PC-3 (cell line): ENCODE measurements around the gene SHISA6. TPM values are rescaled to one million over a fixed set of nuclear protein-coding genes. Genes with fewer than 3 reads are reported as not detected.

Source experiments
- ATAC-seq: fragments of 200-7000 bp; cut with Tn5 transposase; 2 replicates; pipeline ENCODE4 v1.9.1; 2020; ENCODE audit warnings: mild to moderate bottlenecking, moderate library complexity
- BruUV-seq: library from RNA; stranded (reverse); fragments of 400-500 nt; replicated peaks from 2 replicates; lab custom pipeline; 2021; lab: Mats Ljungman, UMichigan
- CTCF ChIA-PET: fragments of 300-600 bp; sonication (Branson Sonifier 250); formaldehyde crosslinking; loops from one replicate; lab custom pipeline; 2022; ENCODE audit warnings: antibody characterized with exemption; lab: Charles Lee
- POLR2A ChIA-PET: fragments of 300-600 bp; sonication (Branson Sonifier 250); formaldehyde crosslinking; loops from one replicate; lab custom pipeline; 2022; ENCODE audit warnings: antibody characterized with exemption; ENCODE audit not compliant: unreplicated experiment; lab: Charles Lee
- DNase-seq: peaks from one replicate; pipeline ENCODE4 v3.0.0-alpha.2; 2015
- H2AFZ ChIP-seq: fragments of 300-600 bp; sonication (generic); 2 replicates; pipeline ENCODE4 v1.6.0; 2016; ENCODE audit warnings: antibody characterized with exemption, low read length
- H3F3A ChIP-seq: fragments of 300-600 bp; sonication (generic); one replicate; pipeline ENCODE4 v1.6.0; 2017; ENCODE audit warnings: antibody characterized with exemption, low read length, control low read depth, mild to moderate bottlenecking; ENCODE audit not compliant: unreplicated experiment
- H3K27ac ChIP-seq: fragments of 300-600 bp; sonication (generic); 2 replicates; pipeline ENCODE4 v1.5.1; 2016; ENCODE audit warnings: mild to moderate bottlenecking, low read length
- H3K27me3 ChIP-seq: fragments of 300-600 bp; sonication (generic); 2 replicates; pipeline ENCODE4 v1.6.1; 2016; ENCODE audit warnings: low read length, mixed read lengths
- H3K36me3 ChIP-seq: fragments of 300-600 bp; sonication (generic); 2 replicates; pipeline ENCODE4 v1.6.1; 2016; ENCODE audit warnings: low read depth, mixed run types, low read length, mixed read lengths
- H3K4me1 ChIP-seq: fragments of 300-600 bp; sonication (generic); 2 replicates; pipeline ENCODE4 v1.5.1; 2016; ENCODE audit warnings: low read length; ENCODE audit not compliant: insufficient read depth
- H3K4me2 ChIP-seq: fragments of 300-600 bp; sonication (generic); 2 replicates; pipeline ENCODE4 v1.6.0; 2016; ENCODE audit warnings: low read length
- H3K4me3 ChIP-seq: fragments of 300-600 bp; sonication (generic); 2 replicates; pipeline ENCODE4 v1.5.1; 2016; ENCODE audit warnings: mild to moderate bottlenecking, low read length, mixed read lengths
- H3K79me2 ChIP-seq: fragments of 300-600 bp; sonication (generic); 2 replicates; pipeline ENCODE4 v1.6.1; 2017; ENCODE audit warnings: low read length, mixed read lengths
- H3K9ac ChIP-seq: fragments of 300-600 bp; sonication (generic); 2 replicates; pipeline ENCODE4 v1.6.0; 2016; ENCODE audit warnings: mild to moderate bottlenecking, low read length
- H3K9me2 ChIP-seq: fragments of 300-600 bp; sonication (generic); replicated peaks from 2 replicates; pipeline ENCODE4 v1.6.1; 2016; ENCODE audit warnings: mixed run types, low read length, mixed read lengths
- H3K9me3 ChIP-seq: fragments of 300-600 bp; sonication (generic); 2 replicates; pipeline ENCODE4 v1.6.1; 2016; ENCODE audit warnings: low read length, mixed read lengths
- H4K20me1 ChIP-seq: fragments of 300-600 bp; sonication (generic); 2 replicates; pipeline ENCODE4 v1.6.1; 2016; ENCODE audit warnings: low read length, mixed read lengths
- CTCF ChIP-seq: fragments of 300-600 bp; sonication (generic); conservative IDR thresholded peaks from 2 replicates; pipeline ENCODE4 v1.5.1; 2017; ENCODE audit warnings: antibody characterized with exemption, low read depth, mild to moderate bottlenecking, low read length
- EZH2 ChIP-seq: fragments of 300-600 bp; sonication (generic); IDR thresholded peaks from one replicate; pipeline ENCODE4 v1.6.1; 2017; ENCODE audit warnings: antibody characterized with exemption, mild to moderate bottlenecking, low read length; ENCODE audit not compliant: unreplicated experiment
- EZH2phosphoT487 ChIP-seq: fragments of 300-600 bp; sonication (generic); IDR thresholded peaks from 2 replicates; pipeline ENCODE4 v1.6.1; 2018; ENCODE audit warnings: mild to moderate bottlenecking, antibody characterized with exemption, low read length, borderline replicate concordance
- intact Hi-C: fragments of 100-400 bp; cut with micrococcal nuclease; formaldehyde crosslinking; loops from 2 replicates; pipeline ENCODE4 v1.9.0; 2023
- total RNA-seq: library from RNA; depleted of rRNA; stranded (reverse); fragments of >200 nt; gene quantifications from 2 replicates; pipeline ENCODE4 v1.2.3, GENCODE V29; 2014

The SHISA6 gene
- total RNA-seq, 1 experiment from 2014 or later = not detected

DNA sequence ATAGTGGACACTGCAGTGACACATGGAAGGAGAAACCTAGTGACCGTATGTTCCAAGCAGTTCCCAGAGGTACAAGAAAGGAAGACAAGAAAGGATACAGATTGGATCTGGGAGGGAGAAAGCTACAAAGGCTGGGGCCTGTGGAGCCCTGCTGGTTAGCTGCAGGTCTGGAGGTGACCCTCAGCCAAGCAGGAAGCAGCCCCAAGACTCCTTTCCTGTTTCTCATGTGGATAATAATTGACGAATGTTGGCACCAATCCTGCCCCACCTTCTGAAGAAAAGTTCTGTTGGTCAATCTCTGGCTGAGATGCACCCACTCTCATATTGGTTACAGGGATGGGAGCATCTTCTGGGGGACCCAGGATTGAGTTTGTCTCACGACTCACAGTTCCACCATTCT lies 99.8 kb downstream of the SHISA6 start:
- no peak overlapping the region for H3K4me3 ChIP-seq
- no peak overlapping the region for H2AFZ ChIP-seq
- H4K20me1 ChIP-seq = no peaks in the 10 kb centered on the region
- intact Hi-C loops = no loop called here
- ChIA-PET POLR2A (no interaction called here), CTCF (no interaction called here)
- no peak overlapping the region for H3K4me2 ChIP-seq
- DNase-seq (no peak), ATAC-seq (no peak)
- no peaks in the 10 kb centered on the region for H3K9me3 ChIP-seq
- H3K9me2 ChIP-seq = no peaks in the 10 kb centered on the region
- no peaks in the 10 kb centered on the region for H3F3A ChIP-seq
- no peak overlapping the region for H3K27ac ChIP-seq
- H3K27me3 ChIP-seq = no peaks in the 10 kb centered on the region
- BruUV-seq = no TSS peak
- TF ChIP-seq CTCF (no peak), EZH2 (no peak), EZH2phosphoT487 (no peak)
- no peak overlapping the region for H3K9ac ChIP-seq
- H3K79me2 ChIP-seq = no peaks in the 10 kb centered on the region
- no peaks in the 10 kb centered on the region for H3K4me1 ChIP-seq
- H3K36me3 ChIP-seq = no peaks in the 10 kb centered on the region

DNA sequence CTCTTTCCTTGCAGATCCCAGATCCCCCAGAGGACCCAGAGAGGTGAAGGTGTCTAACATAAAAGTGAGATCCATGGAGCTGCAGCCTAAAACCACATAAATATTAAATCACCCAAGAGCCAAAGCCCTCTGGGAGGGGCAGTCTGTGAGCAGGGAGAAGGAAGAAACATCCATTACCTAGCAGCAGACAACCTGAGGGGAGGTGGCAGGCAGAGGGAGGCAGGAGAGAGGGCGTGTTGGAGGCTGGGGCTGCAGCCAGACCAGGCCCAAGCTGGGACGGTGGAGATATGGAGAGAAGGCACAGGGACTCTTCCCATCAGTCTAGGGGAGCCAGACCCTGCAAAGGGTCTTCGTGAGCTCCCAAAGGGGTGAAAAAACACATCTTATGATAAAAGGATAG lies 101.1 kb downstream of the SHISA6 start:
- CTCF ChIA-PET = no interaction called here
- Histone ChIP-seq H3K79me2 (no peaks in the 10 kb centered on the region), H3F3A (no peaks in the 10 kb centered on the region)

GRCh38 chr17:11349106-11349505 lies 108.1 kb downstream of the SHISA6 start:
- Histone ChIP-seq H3K27me3 (no peaks in the 10 kb centered on the region), H3K27ac (no peak overlapping the region), H3K9me2 (no peaks in the 10 kb centered on the region), H3K36me3 (no peaks in the 10 kb centered on the region), H2AFZ (no peak overlapping the region), H3K9ac (no peak overlapping the region), H3K4me3 (no peak overlapping the region), H3K4me2 (no peak overlapping the region), H3K4me1 (no peaks in the 10 kb centered on the region), H4K20me1 (no peaks in the 10 kb centered on the region), H3K9me3 (no peaks in the 10 kb centered on the region), H3F3A (no peaks in the 10 kb centered on the region), H3K79me2 (no peaks in the 10 kb centered on the region)
- CTCF ChIA-PET = no interaction called here
- no TSS peak for BruUV-seq
- no peak for TF ChIP-seq EZH2
- no peak for TF ChIP-seq EZH2phosphoT487
- TF ChIP-seq CTCF = no peak
- DNase-seq = no peak
- intact Hi-C loops = no loop called here
- no peak for ATAC-seq
- POLR2A ChIA-PET = no interaction called here

More for the DNA sequence above, 101.1 kb downstream of the SHISA6 start:
- ATAC-seq = no peak
- Histone ChIP-seq H4K20me1 (no peaks in the 10 kb centered on the region), H3K27me3 (no peaks in the 10 kb centered on the region), H3K9me3 (no peaks in the 10 kb centered on the region), H3K4me2 (no peak overlapping the region), H3K27ac (no peak overlapping the region), H3K9me2 (no peaks in the 10 kb centered on the region), H3K4me1 (no peaks in the 10 kb centered on the region), H3K36me3 (no peaks in the 10 kb centered on the region), H3K9ac (no peak overlapping the region), H3K4me3 (no peak overlapping the region), H2AFZ (no peak overlapping the region)
- intact Hi-C loops = no loop called here
- BruUV-seq = no TSS peak
- TF ChIP-seq EZH2phosphoT487 (no peak), EZH2 (no peak)
- POLR2A ChIA-PET = no interaction called here
- no peak for DNase-seq
